ENCODE data around the gene POU4F3.
"Not testable (repeated sequence)": the region's sequence is repeated elsewhere in the genome, so short reads cannot be mapped to it uniquely, and the experiment has no call there.

POU4F3 gene

GRCh38 chr5:146296245-146296644 lies 42.4 kb upstream of the POU4F3 start:
- Histone ChIP-seq H4K91ac (ENCODE audit: low read depth, low read length, poor library complexity) (no peak overlapping the region), H3K27ac (replicated peaks; ENCODE audit: low read length) (no peak overlapping the region), H3K79me1 (ENCODE audit: low read depth, low read length) (no peaks in the 10 kb centered on the region), H3K14ac (ENCODE audit: low read length) (no peak overlapping the region), H3K9me3 (replicated peaks in 1 of 2; ENCODE audit: control insufficient read depth in 2 of 2, insufficient read depth in 1 of 2, low read depth in 1 of 2, low read length in 2 of 2) (no peaks in the 10 kb centered on the region), H2BK5ac (ENCODE audit: low read length) (no peak overlapping the region), H3K9ac (ENCODE audit: low read depth, low read length, poor library complexity) (no peak overlapping the region), H3K4ac (ENCODE audit: low read length) (no peak overlapping the region), H3K4me2 (ENCODE audit: insufficient read depth, low read length, poor library complexity, severe bottlenecking) (no peak overlapping the region), H2BK12ac (ENCODE audit: low read length) (no peak overlapping the region), H2BK15ac (ENCODE audit: low read length) (no peak overlapping the region), H3K27me3 (ENCODE audit: control insufficient read depth in 3 of 3, insufficient read depth in 3 of 3, low read depth in 1 of 3, low read length in 3 of 3) (no peaks in the 10 kb centered on the region), H2BK120ac (ENCODE audit: low read depth, low read length) (no peak overlapping the region), H2AFZ (ENCODE audit: low read length) (no peak overlapping the region), H3K4me1 (ENCODE audit: control insufficient read depth in 2 of 2, insufficient read depth in 1 of 2, low read depth in 1 of 2, low read length in 2 of 2) (no peaks in the 10 kb centered on the region), H4K8ac (ENCODE audit: low read depth, low read length) (no peak overlapping the region), H3K36me3 (replicated peaks in 1 of 2; ENCODE audit: control insufficient read depth in 2 of 2, insufficient read depth in 2 of 2, low read length in 2 of 2) (no peaks in the 10 kb centered on the region), H2AK5ac (ENCODE audit: low read depth, low read length) (no peak overlapping the region), H3K18ac (ENCODE audit: low read length) (no peak overlapping the region), H3K23ac (ENCODE audit: low read depth, low read length, poor library complexity) (no peak overlapping the region), H3K4me3 (ENCODE audit: low read length in 2 of 2) (no peak overlapping the region)
- WGBS, 2 donors (ENCODE audit: extremely low coverage in 2 of 2, insufficient read length in 2 of 2, insufficient replicate concordance in 1 of 2) = no CpG with 5 or more reads among the region's 7 CpGs
- no peak for DNase-seq (ENCODE audit: low spot score)

GRCh38 chr5:146298920-146299319 lies 39.7 kb upstream of the POU4F3 start:
- not testable (repeated sequence) for H3K18ac ChIP-seq (ENCODE audit: low read length); H2BK15ac ChIP-seq (ENCODE audit: low read length); DNase-seq (ENCODE audit: low spot score); H3K23ac ChIP-seq (ENCODE audit: low read depth, low read length, poor library complexity); H3K27ac ChIP-seq (replicated peaks; ENCODE audit: low read length); H3K4me2 ChIP-seq (ENCODE audit: insufficient read depth, low read length, poor library complexity, severe bottlenecking); H4K91ac ChIP-seq (ENCODE audit: low read depth, low read length, poor library complexity); H3K9me3 ChIP-seq (replicated peaks in 1 of 2; ENCODE audit: control insufficient read depth in 2 of 2, insufficient read depth in 1 of 2, low read depth in 1 of 2, low read length in 2 of 2); H3K4me3 ChIP-seq (ENCODE audit: low read length in 2 of 2); H3K4me1 ChIP-seq (ENCODE audit: control insufficient read depth in 2 of 2, insufficient read depth in 1 of 2, low read depth in 1 of 2, low read length in 2 of 2); H3K9ac ChIP-seq (ENCODE audit: low read depth, low read length, poor library complexity); H3K79me1 ChIP-seq (ENCODE audit: low read depth, low read length); H2AFZ ChIP-seq (ENCODE audit: low read length); H3K14ac ChIP-seq (ENCODE audit: low read length); H2BK5ac ChIP-seq (ENCODE audit: low read length); H2AK5ac ChIP-seq (ENCODE audit: low read depth, low read length); H2BK120ac ChIP-seq (ENCODE audit: low read depth, low read length); H3K36me3 ChIP-seq (replicated peaks in 1 of 2; ENCODE audit: control insufficient read depth in 2 of 2, insufficient read depth in 2 of 2, low read length in 2 of 2); H3K4ac ChIP-seq (ENCODE audit: low read length); H4K8ac ChIP-seq (ENCODE audit: low read depth, low read length); H2BK12ac ChIP-seq (ENCODE audit: low read length)
- peaks cover 0 to 12% (median 0%) of the 10 kb centered on the region in 3 experiments for H3K27me3 ChIP-seq (ENCODE audit: control insufficient read depth in 3 of 3, insufficient read depth in 3 of 3, low read depth in 1 of 3, low read length in 3 of 3)
- WGBS, 2 donors (ENCODE audit: extremely low coverage in 2 of 2, insufficient read length in 2 of 2, insufficient replicate concordance in 1 of 2) = no CpG with 5 or more reads among the region's 3 CpGs

- H4K8ac ChIP-seq (ENCODE audit: low read depth, low read length) = no peak overlapping the region
- no peak overlapping the region for H3K23ac ChIP-seq (ENCODE audit: low read depth, low read length, poor library complexity)
- no peak overlapping the region for H3K9ac ChIP-seq (ENCODE audit: low read depth, low read length, poor library complexity)
- H3K4me3 ChIP-seq (ENCODE audit: low read length in 2 of 2) = no peak overlapping the region
- H3K79me1 ChIP-seq (ENCODE audit: low read depth, low read length) = no peaks in the 10 kb centered on the region
- peaks cover 0 to 16% (median 0%) of the 10 kb centered on the region in 3 experiments for H3K27me3 ChIP-seq (ENCODE audit: control insufficient read depth in 3 of 3, insufficient read depth in 3 of 3, low read depth in 1 of 3, low read length in 3 of 3)
- H2AK5ac ChIP-seq (ENCODE audit: low read depth, low read length) = no peak overlapping the region
- no peak overlapping the region for H3K18ac ChIP-seq (ENCODE audit: low read length)
- H2BK15ac ChIP-seq (ENCODE audit: low read length) = no peak overlapping the region
- no peak overlapping the region for H3K4ac ChIP-seq (ENCODE audit: low read length)
- no peaks in the 10 kb centered on the region for H3K9me3 ChIP-seq (replicated peaks in 1 of 2; ENCODE audit: control insufficient read depth in 2 of 2, insufficient read depth in 1 of 2, low read depth in 1 of 2, low read length in 2 of 2)
- no CpG with 5 or more reads among the region's 2 CpGs for WGBS, 2 donors (ENCODE audit: extremely low coverage in 2 of 2, insufficient read length in 2 of 2, insufficient replicate concordance in 1 of 2)
- peak overlapping the region; percentile 64 for H2BK12ac ChIP-seq (ENCODE audit: low read length)
- no peak overlapping the region for H3K4me2 ChIP-seq (ENCODE audit: insufficient read depth, low read length, poor library complexity, severe bottlenecking)
- H3K4me1 ChIP-seq (ENCODE audit: control insufficient read depth in 2 of 2, insufficient read depth in 1 of 2, low read depth in 1 of 2, low read length in 2 of 2) = peaks cover 0 to 7% of the 10 kb centered on the region in 2 donors
- no peak for DNase-seq (ENCODE audit: low spot score)
- H2BK5ac ChIP-seq (ENCODE audit: low read length) = no peak overlapping the region
- no peaks in the 10 kb centered on the region for H3K36me3 ChIP-seq (replicated peaks in 1 of 2; ENCODE audit: control insufficient read depth in 2 of 2, insufficient read depth in 2 of 2, low read length in 2 of 2)
- H4K91ac ChIP-seq (ENCODE audit: low read depth, low read length, poor library complexity) = no peak overlapping the region
- H2BK120ac ChIP-seq (ENCODE audit: low read depth, low read length) = no peak overlapping the region
- H2AFZ ChIP-seq (ENCODE audit: low read length) = no peak overlapping the region
- H3K14ac ChIP-seq (ENCODE audit: low read length) = no peak overlapping the region
- no peak overlapping the region for H3K27ac ChIP-seq (replicated peaks; ENCODE audit: low read length)
These were observed 37.0 kb upstream of the POU4F3 start for GRCh38 chr5:146301626-146302025.

- Histone ChIP-seq H2AK5ac (ENCODE audit: low read depth, low read length) (no peak overlapping the region), H3K9ac (ENCODE audit: low read depth, low read length, poor library complexity) (no peak overlapping the region), H2BK15ac (ENCODE audit: low read length) (no peak overlapping the region), H3K4me2 (ENCODE audit: insufficient read depth, low read length, poor library complexity, severe bottlenecking) (no peak overlapping the region), H3K18ac (ENCODE audit: low read length) (no peak overlapping the region), H3K27ac (replicated peaks; ENCODE audit: low read length) (no peak overlapping the region), H2BK120ac (ENCODE audit: low read depth, low read length) (no peak overlapping the region), H2BK12ac (ENCODE audit: low read length) (no peak overlapping the region), H3K79me1 (ENCODE audit: low read depth, low read length) (no peaks in the 10 kb centered on the region), H3K4ac (ENCODE audit: low read length) (no peak overlapping the region), H3K14ac (ENCODE audit: low read length) (no peak overlapping the region), H3K36me3 (replicated peaks in 1 of 2; ENCODE audit: control insufficient read depth in 2 of 2, insufficient read depth in 2 of 2, low read length in 2 of 2) (no peaks in the 10 kb centered on the region), H2AFZ (ENCODE audit: low read length) (no peak overlapping the region), H3K23ac (ENCODE audit: low read depth, low read length, poor library complexity) (no peak overlapping the region), H2BK5ac (ENCODE audit: low read length) (no peak overlapping the region), H4K8ac (ENCODE audit: low read depth, low read length) (no peak overlapping the region), H3K27me3 (ENCODE audit: control insufficient read depth in 3 of 3, insufficient read depth in 3 of 3, low read depth in 1 of 3, low read length in 3 of 3) (peaks cover 0 to 22% (median 0%) of the 10 kb centered on the region in 3 experiments), H3K9me3 (replicated peaks in 1 of 2; ENCODE audit: control insufficient read depth in 2 of 2, insufficient read depth in 1 of 2, low read depth in 1 of 2, low read length in 2 of 2) (no peaks in the 10 kb centered on the region), H4K91ac (ENCODE audit: low read depth, low read length, poor library complexity) (no peak overlapping the region), H3K4me3 (ENCODE audit: low read length in 2 of 2) (no peak overlapping the region), H3K4me1 (ENCODE audit: control insufficient read depth in 2 of 2, insufficient read depth in 1 of 2, low read depth in 1 of 2, low read length in 2 of 2) (peaks cover 0 to 7% of the 10 kb centered on the region in 2 donors)
- no peak for DNase-seq (ENCODE audit: low spot score)
- no CpG with 5 or more reads among the region's 1 CpG for WGBS, 2 donors (ENCODE audit: extremely low coverage in 2 of 2, insufficient read length in 2 of 2, insufficient replicate concordance in 1 of 2)
These were observed 36.2 kb upstream of the POU4F3 start for GRCh38 chr5:146302406-146302805.
